Liver (tissue), 9 donors: Measurements from ENCODE around the gene DPP6. TPM values are rescaled to one million over a fixed set of nuclear protein-coding genes. Genes with fewer than 3 reads are reported as not detected.

ENCODE experiments used
- DNase-seq: peaks from one replicate; pipeline ENCODE4 v3.0.0-alpha.2; 2017; ENCODE audit warnings: low spot score
- H3K27ac ChIP-seq, 2 donors: one replicate each; pipeline ENCODE4 v1.7.0; 2013; ENCODE audit warnings: inconsistent platforms in 2 of 2, low read length in 2 of 2, control low read depth in 1 of 2, low read depth in 1 of 2, mild to moderate bottlenecking in 1 of 2
- H3K27me3 ChIP-seq, 4 donors: one replicate each; pipeline versions ENCODE4 v1.6.1 to v1.7.0; 2013; ENCODE audit warnings: low read length in 3 of 4, inconsistent platforms in 1 of 4, mild to moderate bottlenecking in 1 of 4, moderate library complexity in 1 of 4; ENCODE audit not compliant: control insufficient read depth in 4 of 4, insufficient read depth in 4 of 4
- H3K36me3 ChIP-seq, 4 donors: one replicate each; pipeline versions ENCODE4 v1.6.1 to v1.7.0; 2013; ENCODE audit warnings: low read length in 3 of 4, mild to moderate bottlenecking in 3 of 4, low read depth in 1 of 4, moderate library complexity in 1 of 4; ENCODE audit not compliant: control insufficient read depth in 4 of 4, insufficient read depth in 3 of 4
- H3K4me1 ChIP-seq, 4 donors: one replicate each; pipeline versions ENCODE4 v1.6.1 to v1.7.0; 2013; ENCODE audit warnings: low read length in 3 of 4, mild to moderate bottlenecking in 3 of 4, moderate library complexity in 1 of 4; ENCODE audit not compliant: control insufficient read depth in 4 of 4, insufficient read depth in 4 of 4
- H3K4me3 ChIP-seq, 3 donors: one replicate each; pipeline versions ENCODE4 v1.6.1 to v1.7.0; 2013; ENCODE audit warnings: low read length in 3 of 3, control low read depth in 1 of 3, low read depth in 1 of 3, mild to moderate bottlenecking in 1 of 3
- H3K9ac ChIP-seq, 2 donors: one replicate each; pipeline ENCODE4 v1.7.0; 2013; ENCODE audit warnings: low read length in 2 of 2, mild to moderate bottlenecking in 2 of 2, moderate library complexity in 2 of 2, control low read depth in 1 of 2, low read depth in 1 of 2
- H3K9me3 ChIP-seq, 4 donors: one replicate each; pipeline versions ENCODE4 v1.6.1 to v1.7.0; 2013; ENCODE audit warnings: low read length in 3 of 4; ENCODE audit not compliant: control insufficient read depth in 4 of 4
- CTCF ChIP-seq: fragments of 150-350 bp; IDR thresholded peaks from 2 replicates; pipeline ENCODE4 v1.5.1; 2017; ENCODE audit warnings: improper control_type of control experiment, low read depth, low read length; ENCODE audit not compliant: missing input control
- EGR1 ChIP-seq, 2 donors: IDR thresholded peaks; 2 replicates each; pipeline ENCODE4 v1.6.1; 2016 to 2018; ENCODE audit warnings: antibody characterized with exemption in 2 of 2, low read depth in 2 of 2
- FOXA1 ChIP-seq: IDR thresholded peaks from 2 replicates; pipeline ENCODE4 v1.6.1; 2016; ENCODE audit warnings: antibody characterized with exemption
- FOXA2 ChIP-seq: IDR thresholded peaks from 2 replicates; pipeline ENCODE4 v1.6.1; 2016; ENCODE audit warnings: antibody characterized with exemption
- HNF4A ChIP-seq, 2 donors: conservative IDR thresholded peaks; 2 replicates each; pipeline ENCODE4 v1.6.1; 2016; ENCODE audit warnings: antibody characterized with exemption in 2 of 2, mild to moderate bottlenecking in 2 of 2
- JUND ChIP-seq, 2 donors: IDR thresholded peaks; 2 replicates each; pipeline ENCODE4 v1.6.1; 2016; ENCODE audit warnings: antibody characterized with exemption in 2 of 2
- NR2F2 ChIP-seq: IDR thresholded peaks from 2 replicates; pipeline ENCODE4 v1.6.1; 2016; ENCODE audit warnings: antibody characterized with exemption
- REST ChIP-seq: IDR thresholded peaks from 2 replicates; pipeline ENCODE4 v1.6.1; 2016; ENCODE audit warnings: antibody characterized with exemption, mild to moderate bottlenecking
- SP1 ChIP-seq: IDR thresholded peaks from 2 replicates; pipeline ENCODE4 v1.6.1; 2018; ENCODE audit warnings: antibody characterized with exemption, mild to moderate bottlenecking
- YY1 ChIP-seq: IDR thresholded peaks from 2 replicates; pipeline ENCODE4 v1.6.1; 2016; ENCODE audit warnings: antibody characterized with exemption, mild to moderate bottlenecking
- WGBS: extraction: QIAGEN DNeasy Blood & Tissue Kit; methylation state at CpG from one replicate; pipeline ENCODE4 v1.1.7; 2013; 5-methylcytosine and 5-hydroxymethylcytosine counted together
- polyA plus RNA-seq, 2 donors: library from polyadenylated mRNA; stranded (reverse) in 1 of 2; unstranded in 1 of 2; fragments of 200-250 nt in 1 of 2; fragments of >200 nt in 1 of 2; fragmentation: Nextera tagmentation in 1 of 2; extraction: Ambion mirVana in 1 of 2; gene quantifications; one replicate each; pipeline versions ENCODE4 v1.2.1 to v1.2.3, GENCODE V29; 2013 to 2015
- total RNA-seq, 2 donors: library from RNA; depleted of rRNA; stranded (reverse); fragments of >200 nt; gene quantifications; one replicate each; pipeline ENCODE4 v1.2.3, GENCODE V29; 2014
- donor health status: healthy.
- donor health status: healthy.
- donor health status: healthy.
- donor health status: healthy.
- donor health status: healthy.

The DPP6 gene
- total and polyA plus RNA-seq, 4 donors: 0.01 TPM; not detected in 3

GRCh38 chr7:154342971-154343633 lies 290.9 kb downstream of the DPP6 start:
- WGBS: 82% methylated on average over 14 of the region's 14 CpGs
- H3K27ac ChIP-seq: no peak overlapping the region
- no peak for DNase-seq
- no peaks in the 10 kb centered on the region for H3K4me1 ChIP-seq
- no peaks in the 10 kb centered on the region for H3K27me3 ChIP-seq
- no peaks in the 10 kb centered on the region for H3K9me3 ChIP-seq
- no peak for TF ChIP-seq EGR1 (IDR thresholded peaks at IDR 0.05; ENCODE audit: low read depth in 2 of 2)
- no peak for TF ChIP-seq JUND (IDR thresholded peaks at IDR 0.05)
- TF ChIP-seq HNF4A (conservative IDR thresholded peaks at IDR 0.05): no peak
- TF ChIP-seq YY1: no peak
- TF ChIP-seq NR2F2: no peak
- TF ChIP-seq FOXA1: no peak
- no peak for TF ChIP-seq CTCF
- no peak for TF ChIP-seq SP1
- TF ChIP-seq REST: no peak
- no peak overlapping the region for H3K9ac ChIP-seq
- H3K36me3 ChIP-seq: no peaks in the 10 kb centered on the region
- H3K4me3 ChIP-seq: no peak overlapping the region

- Histone ChIP-seq H3K27me3 (no peaks in the 10 kb centered on the region), H3K36me3 (no peaks in the 10 kb centered on the region), H3K4me1 (no peaks in the 10 kb centered on the region), H3K4me3 (no peak overlapping the region), H3K9me3 (no peaks in the 10 kb centered on the region), H3K9ac (no peak overlapping the region), H3K27ac (no peak overlapping the region)
- no peak for TF ChIP-seq FOXA2
- TF ChIP-seq CTCF: no peak
- WGBS: 84% methylated on average over 14 of the region's 14 CpGs
- DNase-seq: no peak
Observed at GRCh38 chr7:154343778-154344412, 291.7 kb downstream of the DPP6 start.
